Heart left ventricle (tissue), 16 donors: Measurements from ENCODE around the gene ZDHHC11. TPM values are rescaled to one million over a fixed set of nuclear protein-coding genes. Genes with fewer than 3 reads are reported as not detected.

Experiments
- ATAC-seq, 4 donors: fragments of 200-7000 bp; cut with Tn5 transposase; one replicate each; pipeline ENCODE4 v1.9.1; 2020 to 2022; ENCODE audit warnings: moderate library complexity in 4 of 4, mild to moderate bottlenecking in 3 of 4, moderate number of reproducible peaks in 1 of 4
- DNase-seq, 5 donors: peaks; one replicate each; pipeline ENCODE4 v3.0.0-alpha.2; 2020
- H3K27ac ChIP-seq, 12 donors: fragments of 200-600 bp; sonication (generic) in 4 of 12; one replicate each; pipeline versions ENCODE4 v1.5.0 to v1.8.0; 2016 to 2022; ENCODE audit warnings: mild to moderate bottlenecking in 2 of 12
- H3K27me3 ChIP-seq, 9 donors: fragments of 200-600 bp; sonication (generic) in 2 of 9; one replicate each; pipeline versions ENCODE4 v1.5.1 to v1.8.0; 2016 to 2022; ENCODE audit warnings: mild to moderate bottlenecking in 3 of 9
- H3K36me3 ChIP-seq, 9 donors: fragments of 200-600 bp; sonication (generic) in 2 of 9; one replicate each; pipeline versions ENCODE4 v1.5.0 to v1.8.0; 2018 to 2022; ENCODE audit warnings: mild to moderate bottlenecking in 2 of 9
- H3K4me1 ChIP-seq, 12 donors: fragments of 200-600 bp; sonication (generic) in 4 of 12; one replicate each; pipeline versions ENCODE4 v1.5.0 to v1.8.0; 2016 to 2022; ENCODE audit warnings: mild to moderate bottlenecking in 3 of 12
- H3K4me3 ChIP-seq, 12 donors: fragments of 200-600 bp; sonication (generic) in 4 of 12; one replicate each; pipeline versions ENCODE4 v1.5.0 to v1.8.0; 2017 to 2022; ENCODE audit warnings: mild to moderate bottlenecking in 9 of 12, moderate library complexity in 4 of 12
- H3K9me3 ChIP-seq, 12 donors: fragments of 200-600 bp; sonication (generic) in 4 of 12; one replicate each; pipeline versions ENCODE4 v1.5.0 to v1.8.0; 2016 to 2022; ENCODE audit warnings: mild to moderate bottlenecking in 1 of 12
- CTCF ChIP-seq, 12 donors: fragments of 200-600 bp; sonication (generic) in 4 of 12; IDR thresholded peaks; one replicate each; pipeline versions ENCODE4 v1.5.0 to v1.8.0; 2018 to 2022; ENCODE audit warnings: antibody characterized with exemption in 12 of 12, mild to moderate bottlenecking in 5 of 12
- POLR2A ChIP-seq, 2 donors: fragments of 450-650 bp; IDR thresholded peaks; one replicate each; pipeline ENCODE4 v1.6.1; 2017; ENCODE audit warnings: antibody characterized with exemption in 2 of 2, mild to moderate bottlenecking in 2 of 2, moderate library complexity in 2 of 2
- WGBS, 4 donors: extraction: QIAGEN DNeasy Blood & Tissue Kit in 2 of 4; methylation state at CpG; one replicate each; pipeline versions ENCODE4 v1.1.5 to v1.1.7; 2013 to 2018; 5-methylcytosine and 5-hydroxymethylcytosine counted together
- intact Hi-C, 10 donors: fragments of 100-400 bp; cut with DNase I; formaldehyde crosslinking; loops; one replicate each; pipeline versions ENCODE4 v1.11.1 to v1.14.2; 2022
- polyA plus RNA-seq, 2 donors: library from polyadenylated mRNA; stranded (reverse); fragments of 200-250 nt; gene quantifications; one replicate each; pipeline ENCODE4 v1.2.3, GENCODE V29; 2013
- total RNA-seq, 9 donors: library from RNA; depleted of rRNA in 2 of 9; stranded (reverse); fragments of >200 nt in 2 of 9; fragmentation: NEBNext Ultra II Directional in 3 of 9; extraction: Animal tissue kit (Norgen Biotek cat#: 25700) in 3 of 9; gene quantifications; one replicate each; pipeline versions ENCODE4 v1.1.0 to v1.2.4, GENCODE V29; 2016 to 2023
- donor health status: ischemic (EF 13 %, LVEDD 7.1; RV severe dilation, severe dysfunction).
- donor health status: healthy with polysubstance abuse.
- donor health status: DM: no; HTN: yes; CAD: no.
- donor health status: DM: no; HTN: no; CAD: no.
- donor health status: ischemic (EF 25% LVEDD 6.9; RV normal size, moderate dysfunction).
- donor health status: ischemic (EF 25% LVEDD 5.7; RV mildly dilated, moderate dysfunction).
- donor health status: healthy.
- donor health status: DM: yes; HTN: yes; CAD: no.
- donor health status: ischemic (EF 35%, LVEDD 5.7; RV mildly dilated, moderate dysfunction).
- donor health status: nonischemic (EF 11% LVEDD 7.7; RV severe dilation, severe dysfunction).
- donor health status: DM: yes; HTN: yes; CAD: no.
- donor health status: PGD.
- donor health status: ischemic (EF 29% LVEDD 5.4; RV normal size, mild dysfunction).
- donor health status: nonischemic (EF 23%, LVEDD 6.1; RV moderate dilation, normal function).

ZDHHC11 gene
- total and polyA plus RNA-seq, 11 donors: 6.3 to 25.0 (median 10.8) TPM

- intact Hi-C loops: no loop called here
- ATAC-seq: no peak
- TF ChIP-seq POLR2A (IDR thresholded peaks at IDR 0.05): no peak
- no peak for TF ChIP-seq CTCF (IDR thresholded peaks at IDR 0.05)
Measured at GRCh38 chr5:863244-863805, 12.5 kb upstream of the ZDHHC11 start.

GRCh38 chr5:862367-863243, 11.8 kb upstream of the ZDHHC11 start:
- Histone ChIP-seq H3K36me3 (peaks cover 0 to 56% (median 51%) of the 10 kb centered on the region in 9 donors), H3K27me3 (no peaks in the 10 kb centered on the region), H3K4me1 (no peaks in the 10 kb centered on the region), H3K9me3 (no peaks in the 10 kb centered on the region), H3K27ac (no peak overlapping the region), H3K4me3 (no peak overlapping the region)
- ATAC-seq: no peak
- intact Hi-C loops: no loop called here
- TF ChIP-seq POLR2A (IDR thresholded peaks at IDR 0.05): no peak
- DNase-seq: no peak
- 82 to 85% (median 84%) methylated on average over 11 to 25 of the region's 25 CpGs for WGBS, 4 donors

More at GRCh38 chr5:863244-863805, 12.5 kb upstream of the ZDHHC11 start:
- peaks cover 1 to 63% (median 58%) of the 10 kb centered on the region in 9 donors for H3K36me3 ChIP-seq
- WGBS, 4 donors: 93 to 96% (median 94%) methylated on average over 13 to 16 of the region's 16 CpGs
- H3K27ac ChIP-seq: no peak overlapping the region
- no peak overlapping the region for H3K4me3 ChIP-seq
- no peaks in the 10 kb centered on the region for H3K27me3 ChIP-seq
- peak in 1 of 5 donors; percentile 12 for DNase-seq
- H3K4me1 ChIP-seq: no peaks in the 10 kb centered on the region
- no peaks in the 10 kb centered on the region for H3K9me3 ChIP-seq

GRCh38 chr5:861442-862366, 10.9 kb upstream of the ZDHHC11 start:
- WGBS, 4 donors: 80 to 89% (median 84%) methylated on average over 13 to 22 of the region's 22 CpGs
- H3K27ac ChIP-seq: no peak overlapping the region
- ATAC-seq: peak in 1 of 4 donors; percentile 8
- no peak for TF ChIP-seq CTCF (IDR thresholded peaks at IDR 0.05)
- peaks cover 0 to 47% (median 42%) of the 10 kb centered on the region in 9 donors for H3K36me3 ChIP-seq
- no peaks in the 10 kb centered on the region for H3K9me3 ChIP-seq
- DNase-seq: no peak
- intact Hi-C loops: no loop called here
- H3K4me3 ChIP-seq: no peak overlapping the region
- H3K4me1 ChIP-seq: no peaks in the 10 kb centered on the region
- no peaks in the 10 kb centered on the region for H3K27me3 ChIP-seq

GRCh38 chr5:860506-861150, 9.8 kb upstream of the ZDHHC11 start:
- no peak overlapping the region for H3K4me3 ChIP-seq
- TF ChIP-seq CTCF (IDR thresholded peaks at IDR 0.05) (no peak), POLR2A (IDR thresholded peaks at IDR 0.05) (no peak)
- peaks cover 0 to 37% (median 32%) of the 10 kb centered on the region in 9 donors for H3K36me3 ChIP-seq
- no peaks in the 10 kb centered on the region for H3K9me3 ChIP-seq
- no peak for DNase-seq
- intact Hi-C loops: no loop called here
- no peaks in the 10 kb centered on the region for H3K27me3 ChIP-seq
- H3K4me1 ChIP-seq: no peaks in the 10 kb centered on the region
- WGBS, 4 donors: 92 to 94% (median 94%) methylated on average over 15 of the region's 15 CpGs
- ATAC-seq: no peak
- no peak overlapping the region for H3K27ac ChIP-seq
